NOMO-1 (cell line): ENCODE data around the gene TBC1D22B.

Experiments used
- DNase-seq, 2 experiments: peaks; one replicate each; lab custom pipeline; 2025; ENCODE audit not compliant: unreplicated experiment in 2 of 2; lab: John Stamatoyannopoulos, UW

TBC1D22B gene

DNA sequence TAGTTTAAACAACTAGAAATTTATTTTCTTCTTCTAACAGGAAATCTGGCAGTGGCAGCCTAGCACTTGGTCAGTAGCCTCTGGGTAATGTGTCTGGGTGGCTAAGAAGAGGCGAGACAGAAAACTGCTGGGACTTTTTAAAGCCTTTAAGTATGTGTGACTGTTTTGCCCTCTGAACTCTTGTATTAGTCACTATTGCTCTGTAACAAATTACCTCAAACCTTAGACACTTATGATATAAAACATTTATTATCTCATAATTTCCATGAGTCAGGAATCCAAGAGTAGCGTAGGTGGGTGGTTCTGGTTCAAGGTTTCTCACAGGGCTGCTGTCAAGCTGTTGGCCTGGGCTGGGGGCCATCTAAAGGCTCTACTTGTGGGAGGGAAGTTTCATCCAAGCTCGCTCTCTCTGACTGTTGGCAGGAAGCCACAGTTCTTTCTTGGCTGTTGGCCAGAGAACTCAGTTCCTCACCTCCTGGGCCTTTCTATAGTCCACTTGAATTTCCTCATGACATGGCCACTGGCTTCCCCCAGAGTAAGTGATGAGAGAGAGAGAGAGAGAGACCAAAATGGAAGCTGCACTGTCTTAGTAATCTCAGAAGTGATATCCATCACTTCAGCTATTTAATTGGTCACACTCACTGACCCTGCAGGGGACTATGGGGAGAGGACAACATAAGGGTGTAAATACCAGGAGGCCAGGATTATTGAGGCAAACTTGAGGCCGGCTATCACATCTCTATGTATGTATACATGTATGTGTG lies 17.4 kb upstream of the TBC1D22B start:
- peak; percentile 61 to 78 for DNase-seq

DNA sequence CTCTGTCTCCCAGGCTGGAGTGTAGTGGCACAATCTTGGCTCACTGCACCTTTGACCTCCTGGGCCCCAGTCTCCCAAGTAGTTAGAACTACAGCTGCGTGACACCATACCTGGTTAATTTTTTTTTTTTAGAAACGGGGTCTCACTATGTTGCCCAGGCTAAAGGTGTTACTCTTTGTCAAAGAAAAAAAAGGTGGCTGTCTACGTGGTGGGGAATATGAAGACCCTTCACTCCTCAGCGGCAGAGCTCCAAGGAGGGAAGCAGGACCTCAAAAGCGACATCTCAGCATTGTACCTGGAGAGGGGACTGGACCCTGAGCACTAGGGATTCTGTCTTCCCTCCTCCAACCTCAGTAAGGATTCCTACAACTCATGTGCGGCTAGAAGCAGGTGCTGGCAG lies 16.4 kb upstream of the TBC1D22B start:
- no peak for DNase-seq

DNA sequence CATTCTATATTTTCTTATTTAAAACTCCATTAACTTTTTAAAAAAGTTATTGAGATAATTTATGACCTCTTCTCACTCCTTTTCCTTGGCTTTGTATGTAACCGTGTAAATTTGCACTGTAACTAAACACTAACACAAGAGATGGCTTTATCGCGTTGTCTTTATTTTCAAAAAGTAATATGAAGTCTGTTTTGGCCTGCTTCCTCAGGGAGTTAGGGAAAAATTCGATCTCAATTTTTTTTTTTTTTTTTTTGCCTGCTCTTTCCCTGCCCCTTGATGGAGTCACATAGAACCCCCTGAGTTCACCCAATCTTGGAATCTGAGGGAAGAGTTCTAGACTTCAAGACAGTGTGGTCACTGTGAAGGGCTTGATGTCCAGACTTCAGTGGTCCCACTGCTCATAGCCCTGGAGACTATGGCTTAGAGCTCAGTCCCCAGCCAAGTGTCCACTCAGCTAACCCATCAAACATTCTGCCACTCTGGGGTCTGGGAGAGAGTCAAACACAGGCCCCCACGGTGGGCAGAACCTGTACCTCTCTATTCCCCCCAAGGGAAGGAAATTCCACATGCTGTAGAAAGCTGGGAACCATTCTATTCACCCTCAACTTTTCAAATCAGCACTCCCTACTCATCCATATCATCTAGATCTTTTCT lies 15.7 kb upstream of the TBC1D22B start:
- no peak for DNase-seq

DNA sequence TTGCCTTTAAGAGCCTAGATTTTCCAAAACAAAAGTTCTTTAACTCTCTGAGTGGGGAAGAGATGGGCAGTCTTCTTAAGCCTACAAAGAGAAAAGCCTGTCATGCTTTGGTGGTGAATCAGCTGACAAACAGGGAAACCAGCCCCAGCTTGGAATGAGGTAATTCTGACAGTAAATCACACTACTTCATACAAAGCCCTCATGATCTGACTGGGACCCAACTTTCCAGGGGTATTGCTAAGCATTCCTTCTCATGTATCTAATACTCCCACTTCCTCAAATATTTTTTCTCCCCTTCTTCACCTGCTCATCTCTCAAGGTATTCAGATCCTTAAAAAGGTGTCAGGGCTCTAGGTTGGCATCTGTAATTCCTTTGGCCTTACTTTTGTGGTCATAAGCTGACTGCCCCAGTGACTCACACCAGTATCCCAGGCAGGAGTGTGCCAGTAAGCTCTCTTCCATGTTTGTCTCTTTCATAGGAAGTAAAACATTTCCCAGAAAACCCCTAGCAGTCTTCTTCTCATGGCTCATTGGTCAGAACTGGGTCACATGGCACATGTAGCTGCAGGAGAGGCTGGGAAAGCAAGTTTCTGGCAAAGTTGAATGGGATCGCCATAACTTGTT lies 15.0 kb upstream of the TBC1D22B start:
- DNase-seq, result no peak

DNA sequence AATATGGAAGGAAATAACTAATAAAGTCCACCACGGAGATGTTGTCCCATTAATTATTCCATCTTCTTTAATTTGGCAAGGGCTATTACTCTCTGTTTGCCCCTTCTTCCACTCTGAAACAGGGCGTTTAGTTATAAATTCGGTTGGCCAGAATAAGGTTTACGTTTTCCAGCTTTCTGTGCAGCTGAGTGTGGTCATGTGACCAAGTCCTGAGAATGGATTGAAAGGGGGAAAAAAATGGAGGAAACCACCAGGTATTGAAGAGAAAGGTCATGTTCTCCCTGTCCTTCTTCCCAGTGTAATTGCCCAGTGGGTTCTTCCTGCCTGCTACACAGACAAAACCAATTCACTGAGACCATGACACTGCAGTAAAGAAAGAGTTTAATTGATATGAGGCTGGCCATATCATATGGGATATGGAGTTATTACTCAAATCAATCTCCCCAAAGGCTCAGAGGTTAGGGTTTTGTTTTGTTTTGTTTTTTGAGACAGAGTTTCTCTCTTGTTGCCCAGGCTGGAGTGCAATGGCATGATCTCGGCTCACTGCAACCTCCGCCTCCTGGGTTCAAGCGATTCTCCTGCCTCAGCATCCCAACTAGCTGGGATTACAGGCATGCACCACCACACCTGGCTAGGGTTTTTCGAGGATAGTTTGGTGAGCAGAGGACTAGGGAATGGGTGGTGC lies 14.3 kb upstream of the TBC1D22B start:
- no peak for DNase-seq

DNA sequence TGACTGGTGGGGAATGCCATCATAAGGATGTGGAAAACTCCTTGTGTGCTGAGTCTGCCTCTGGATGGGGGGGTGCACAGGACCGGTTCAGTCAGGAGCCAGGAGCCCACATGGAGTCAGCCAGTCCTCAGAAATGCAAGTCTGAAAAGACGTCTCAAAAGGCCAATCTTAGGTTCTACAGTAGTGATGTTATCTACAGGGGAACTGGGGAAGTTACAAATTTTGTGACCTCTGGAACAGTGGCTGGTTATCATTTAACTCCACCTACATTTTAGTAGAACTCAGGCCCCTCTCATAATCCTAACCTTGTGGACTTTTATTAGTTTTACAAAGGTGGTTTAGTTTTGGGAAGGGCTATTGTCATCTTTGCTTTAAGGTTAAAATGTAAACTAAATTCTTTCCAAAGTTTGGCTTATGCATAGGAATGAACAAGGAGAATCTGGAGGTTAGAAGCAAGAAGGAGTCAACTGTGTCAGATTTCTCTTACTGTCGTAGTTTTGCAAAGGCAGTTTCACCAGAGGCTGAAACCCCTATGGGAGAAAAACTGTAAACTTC lies 13.7 kb upstream of the TBC1D22B start:
- no peak for DNase-seq

DNA sequence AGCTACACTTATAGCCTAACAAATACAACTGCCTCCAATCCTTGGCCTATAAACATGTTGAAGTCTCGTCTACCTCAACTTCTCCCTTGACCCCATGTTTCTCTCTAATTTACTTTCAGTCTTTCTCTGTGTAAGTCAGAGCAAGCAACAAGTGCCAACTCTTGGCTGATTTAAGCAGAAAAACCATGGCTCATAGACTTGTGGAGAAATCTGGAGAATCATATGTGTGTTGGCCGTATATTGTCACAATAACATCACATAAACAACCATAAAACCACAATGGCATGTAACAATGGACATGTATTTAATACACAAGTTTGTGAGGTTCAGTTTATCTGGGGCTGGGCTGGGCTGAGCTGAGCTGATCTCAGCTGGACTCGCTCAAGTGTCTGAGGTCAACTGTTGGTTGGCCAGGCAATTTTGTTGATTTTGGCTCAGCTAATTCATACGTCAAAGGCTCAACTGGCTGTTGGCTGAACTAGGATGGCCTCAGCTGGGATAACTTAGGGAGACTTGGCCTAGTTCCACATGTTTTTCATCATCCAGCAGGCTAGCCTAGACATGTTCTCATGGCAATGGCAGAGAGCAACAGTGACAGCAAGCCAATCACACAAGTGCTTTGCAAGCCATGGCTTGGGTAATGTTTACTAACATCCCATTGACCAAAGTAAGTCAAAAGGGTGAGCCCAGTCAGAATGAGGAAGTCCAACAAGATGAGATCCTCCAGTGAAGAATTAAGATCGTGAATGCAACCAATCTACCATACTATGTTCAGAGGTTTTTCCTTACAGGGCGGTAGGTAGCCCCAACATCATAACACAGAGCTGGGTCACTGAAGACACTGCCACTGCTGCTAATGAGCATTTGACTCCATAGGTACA lies 12.9 kb upstream of the TBC1D22B start:
- peak; percentile 30 to 31 for DNase-seq

DNA sequence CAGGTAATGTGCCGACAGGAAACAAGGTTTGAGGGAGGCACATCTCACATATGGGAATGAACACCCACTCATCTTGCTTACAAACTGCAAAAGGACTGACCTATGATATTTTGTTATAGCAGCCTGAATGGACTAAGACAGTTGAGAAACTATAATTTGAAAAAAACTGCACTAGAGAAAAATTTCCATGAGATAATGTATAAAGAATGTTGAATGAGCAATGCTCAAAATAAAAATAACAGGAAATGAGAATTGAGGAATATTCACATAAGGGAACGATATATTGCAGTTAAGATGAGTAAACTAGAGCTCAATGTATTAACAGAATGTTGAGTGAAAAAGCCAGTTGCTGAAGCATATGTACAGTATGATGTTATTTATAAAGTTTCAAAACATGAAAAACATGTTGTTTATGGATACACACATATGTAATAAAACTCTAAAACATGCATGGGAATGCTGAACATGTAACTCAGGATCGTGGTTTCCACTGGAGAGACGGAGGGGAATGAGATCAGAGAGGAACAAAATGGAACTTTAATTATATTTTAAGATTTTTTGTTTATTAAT lies 6.3 kb upstream of the TBC1D22B start:
- DNase-seq, result no peak

DNA sequence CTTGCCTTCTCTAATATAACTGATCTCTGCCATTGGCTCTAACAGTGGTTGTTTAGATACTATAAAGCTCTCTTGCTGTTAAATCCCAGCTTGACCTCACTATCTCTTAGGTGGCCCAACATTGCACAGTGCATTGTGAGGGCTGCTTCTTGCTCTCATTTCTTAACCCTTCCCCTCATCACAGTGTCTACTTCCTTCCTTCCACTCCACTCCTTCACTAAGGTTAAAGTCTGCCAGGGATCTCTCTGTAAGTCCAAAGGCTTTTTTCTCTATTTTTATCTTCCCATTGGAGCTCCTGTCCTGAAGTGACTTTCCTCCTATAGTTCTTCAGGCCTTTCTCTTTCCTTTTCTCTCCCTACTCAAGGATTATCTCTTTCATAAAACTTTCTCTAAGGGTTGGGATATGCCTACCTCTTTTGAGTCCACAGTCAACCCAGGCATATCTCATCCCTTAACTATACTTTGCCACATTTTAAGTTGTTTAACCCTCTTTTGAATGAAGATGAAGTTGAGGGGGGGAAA lies 4.0 kb upstream of the TBC1D22B start:
- DNase-seq, result no peak

DNA sequence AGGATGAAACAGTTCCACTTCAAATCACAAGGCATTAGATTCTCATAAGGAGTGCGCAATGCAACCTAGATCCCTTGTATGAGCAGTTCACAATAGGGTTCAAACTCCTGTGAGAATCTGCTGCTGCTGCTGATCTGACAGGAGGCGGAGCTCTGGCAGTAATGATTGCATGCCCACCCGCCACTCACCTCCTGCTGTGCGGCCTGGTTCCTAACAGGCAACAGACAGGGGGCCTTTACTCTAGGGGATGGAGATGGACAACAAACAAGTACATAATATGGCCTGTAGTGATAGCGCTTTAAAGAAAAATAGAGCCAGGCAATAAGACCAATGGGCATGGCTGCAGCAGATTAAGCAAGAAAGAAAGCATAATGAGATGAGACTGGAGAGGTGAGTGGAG lies 2.7 kb upstream of the TBC1D22B start:
- DNase-seq, result no peak

DNA sequence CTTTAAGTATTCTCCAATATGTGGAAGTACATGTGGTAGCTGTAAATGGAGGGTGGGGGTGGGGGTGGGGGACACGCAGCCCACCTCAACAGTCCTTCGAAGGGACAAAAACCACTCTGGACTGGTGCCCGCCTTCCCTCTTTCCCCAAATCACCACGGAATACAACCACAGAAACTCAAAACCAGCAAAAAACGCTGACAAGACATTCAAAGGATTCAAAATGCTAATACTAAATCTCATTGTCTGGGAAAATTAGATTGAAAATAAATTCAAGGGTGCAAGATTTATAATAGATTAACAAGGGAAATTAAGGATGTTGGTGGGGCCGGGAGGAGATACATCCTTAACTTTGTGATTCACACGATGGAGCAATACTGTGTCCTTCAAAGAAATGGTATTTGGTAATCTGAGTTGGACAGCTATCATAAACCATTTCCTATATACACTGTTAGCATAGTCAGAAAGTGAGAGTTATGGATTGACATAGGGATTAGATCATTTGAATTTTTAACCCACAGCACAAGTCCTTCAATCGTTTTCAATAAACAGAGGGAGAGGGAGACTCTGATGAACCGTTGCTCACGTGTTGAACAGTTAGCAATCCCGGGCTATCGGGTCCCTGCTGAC lies 766 bp upstream of the TBC1D22B start:
- peak in 1 of 2 experiments; percentile 66 for DNase-seq

DNA sequence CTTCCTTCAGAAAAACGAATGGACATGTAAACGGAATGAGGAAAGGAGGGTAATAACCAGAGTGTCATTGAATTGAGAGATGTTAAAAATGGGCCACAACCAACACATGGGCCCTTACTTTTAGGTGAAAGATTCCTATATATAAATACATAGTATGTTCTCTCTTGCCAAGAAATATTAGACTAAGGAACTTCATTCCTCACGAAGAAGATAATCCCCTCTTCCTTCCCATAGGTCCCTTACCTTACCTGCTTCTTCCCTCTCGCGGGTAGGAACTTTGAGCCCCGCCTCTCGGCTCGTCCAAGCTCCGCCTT lies 295 bp upstream of the TBC1D22B start:
- no peak for DNase-seq

DNA sequence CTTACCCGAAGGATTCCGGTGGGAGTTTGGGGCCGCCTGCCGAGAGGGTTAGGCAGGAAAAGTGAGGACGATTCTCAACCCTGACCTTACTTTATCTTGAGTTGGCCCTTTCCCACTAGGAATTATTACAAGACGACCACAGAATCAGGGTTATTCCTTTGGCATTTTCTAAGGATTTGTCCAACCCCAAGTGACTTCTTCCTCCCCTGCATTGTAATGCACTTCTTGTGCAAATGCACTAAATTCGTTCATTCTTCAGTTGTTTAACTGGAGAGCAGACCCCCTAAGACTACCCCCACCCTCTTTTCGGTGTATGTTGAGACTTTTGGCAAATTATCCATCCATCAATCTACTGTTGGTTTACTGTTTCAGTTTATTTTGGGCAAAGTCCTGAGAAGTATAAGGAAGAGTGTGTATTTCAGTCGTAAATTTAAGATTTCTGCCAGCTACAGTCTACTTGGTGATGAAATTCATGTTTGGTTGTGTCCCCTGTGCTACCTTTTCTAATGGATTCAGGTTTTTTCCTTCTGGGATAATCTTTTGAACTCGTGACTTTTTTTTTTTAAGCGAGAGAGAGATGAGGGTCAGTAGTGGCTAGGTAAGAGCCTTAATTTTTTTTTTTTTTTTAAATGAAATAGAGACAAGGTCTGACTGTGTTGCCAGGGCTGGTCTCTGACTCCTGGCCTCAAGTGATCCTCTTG lies 983 bp downstream of the TBC1D22B start:
- DNase-seq, result peak in 1 of 2 experiments; percentile 11

DNA sequence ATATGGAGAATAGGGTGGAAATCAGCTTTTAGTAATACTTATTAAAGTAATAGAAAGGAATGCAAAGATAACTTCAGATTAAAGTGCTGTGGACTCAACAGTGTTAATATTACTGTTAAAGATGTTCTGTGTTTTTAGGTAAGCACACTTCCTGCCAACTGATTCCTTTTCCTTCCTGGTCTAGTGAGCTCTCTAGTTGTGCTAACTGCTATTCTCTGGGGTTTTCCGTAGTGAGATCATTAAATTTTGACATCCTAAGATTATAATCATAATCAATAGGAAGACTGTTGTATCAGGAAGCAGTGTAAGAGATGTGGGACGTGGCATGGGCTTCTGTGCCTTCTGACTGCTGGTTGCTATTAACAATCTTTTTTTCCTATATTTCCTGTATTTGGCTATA lies 1.6 kb downstream of the TBC1D22B start:
- no peak for DNase-seq

DNA sequence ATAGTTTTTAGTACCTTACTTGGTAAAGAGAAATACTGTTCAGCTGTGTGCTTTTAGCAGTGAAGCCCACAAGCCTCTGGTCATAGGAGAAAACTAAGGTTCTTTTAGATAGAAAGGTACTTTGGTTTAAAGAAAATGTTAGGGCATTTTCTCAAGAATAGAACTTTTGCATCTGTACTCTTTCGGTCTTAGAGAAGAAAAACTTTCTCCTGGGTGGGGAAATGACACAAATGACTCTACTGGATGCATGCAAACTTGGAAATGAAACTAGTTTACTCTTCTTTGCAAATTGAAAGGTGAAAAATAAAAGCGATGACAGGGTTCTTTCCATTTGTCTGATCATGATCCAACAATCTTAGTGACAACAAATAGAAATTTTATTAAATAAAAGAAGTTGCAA lies 2.5 kb downstream of the TBC1D22B start:
- DNase-seq, result no peak

DNA sequence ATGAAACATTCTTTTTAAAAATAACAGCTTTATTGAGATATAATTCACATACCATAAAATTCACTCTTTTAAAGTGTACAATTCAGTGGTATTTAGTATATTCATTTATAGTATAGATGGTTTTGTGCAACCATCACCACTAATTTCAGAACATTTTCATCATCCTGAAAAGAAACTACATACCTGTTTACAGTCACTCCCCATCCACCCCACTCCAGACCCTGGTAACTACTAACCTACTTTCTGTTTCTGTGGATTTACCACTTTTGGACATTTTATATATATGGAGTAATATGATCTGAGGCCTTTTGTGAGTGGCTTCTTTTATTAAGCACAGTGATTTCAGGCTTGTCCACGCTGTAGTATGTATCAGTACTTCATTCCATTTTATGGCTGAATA lies 2.9 kb downstream of the TBC1D22B start:
- DNase-seq, result no peak

DNA sequence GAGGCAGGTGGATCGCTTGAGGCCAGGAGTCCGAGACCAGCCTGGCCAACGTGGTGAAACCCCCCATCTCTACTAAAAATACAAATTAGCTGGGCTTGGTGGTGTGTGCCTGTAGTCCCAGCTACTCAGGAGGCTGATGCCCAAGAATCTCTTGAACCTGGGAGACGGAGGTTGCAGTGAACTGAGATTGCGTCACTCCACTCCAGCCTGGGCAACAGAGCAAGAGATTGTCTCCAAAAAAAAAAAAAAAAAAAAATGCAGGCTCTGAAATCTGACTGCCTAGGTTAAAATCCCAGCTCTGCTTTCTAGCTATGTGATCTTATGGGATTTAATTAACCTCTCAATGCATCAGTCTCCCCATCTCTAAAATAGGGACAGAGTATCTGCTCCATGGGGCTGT lies 3.6 kb downstream of the TBC1D22B start:
- DNase-seq, result no peak

DNA sequence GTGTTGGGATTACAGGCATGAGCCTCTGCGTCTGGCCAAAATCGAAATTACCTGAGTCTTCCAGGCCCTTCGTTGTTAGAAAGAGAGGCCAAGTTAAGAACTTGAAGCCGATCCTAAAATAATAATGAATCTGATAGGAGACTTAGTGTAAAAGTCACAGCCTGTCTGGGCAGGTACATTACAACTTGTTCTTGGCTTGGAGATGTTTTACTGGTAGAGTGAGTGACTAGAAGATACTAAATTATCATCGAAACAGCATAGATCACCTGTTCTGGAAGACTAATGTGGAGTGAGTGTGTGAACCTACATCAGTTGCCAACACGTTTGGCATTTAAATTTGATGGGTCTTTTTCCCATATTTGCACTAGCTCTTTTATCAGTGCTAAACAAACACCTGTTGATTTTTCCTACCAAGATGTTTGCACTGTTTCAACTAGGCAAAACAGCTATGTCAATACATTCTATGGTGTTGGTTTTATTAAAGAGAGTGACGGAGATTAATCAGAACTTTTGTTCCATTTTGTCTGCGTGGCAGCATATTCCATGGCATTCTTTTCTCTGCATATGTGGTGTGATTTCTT lies 5.0 kb downstream of the TBC1D22B start:
- no peak for DNase-seq
